Dedifferentiated amniotic fluid mesenchymal stem cell (primary cell): ENCODE data around the gene PCP4.

Experiments
- DNase-seq: peaks from one replicate; pipeline ENCODE4 v3.0.0-alpha.2; 2016; ENCODE audit errors: extremely low spot score

The PCP4 gene

DNA sequence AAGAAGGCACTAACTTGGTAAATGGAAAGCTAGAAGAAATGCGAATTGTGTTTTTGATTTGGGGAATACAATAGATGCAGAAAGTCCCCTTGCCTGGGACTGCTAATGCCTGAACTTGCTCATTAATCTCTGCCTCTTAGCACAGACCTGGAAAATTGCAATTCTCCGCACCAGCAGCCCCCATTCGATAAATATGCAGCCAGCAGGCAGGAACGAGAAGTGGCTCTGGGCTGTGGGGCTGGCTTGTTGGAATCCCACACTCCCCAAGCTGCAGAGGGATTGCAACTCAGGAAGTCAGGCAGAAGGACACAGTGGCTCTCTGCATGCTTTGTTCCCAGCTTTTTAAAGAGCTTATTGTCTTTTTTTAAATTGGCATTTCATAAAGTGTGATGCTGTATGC, 51.3 kb downstream of the PCP4 start:
- no peak for DNase-seq

DNA sequence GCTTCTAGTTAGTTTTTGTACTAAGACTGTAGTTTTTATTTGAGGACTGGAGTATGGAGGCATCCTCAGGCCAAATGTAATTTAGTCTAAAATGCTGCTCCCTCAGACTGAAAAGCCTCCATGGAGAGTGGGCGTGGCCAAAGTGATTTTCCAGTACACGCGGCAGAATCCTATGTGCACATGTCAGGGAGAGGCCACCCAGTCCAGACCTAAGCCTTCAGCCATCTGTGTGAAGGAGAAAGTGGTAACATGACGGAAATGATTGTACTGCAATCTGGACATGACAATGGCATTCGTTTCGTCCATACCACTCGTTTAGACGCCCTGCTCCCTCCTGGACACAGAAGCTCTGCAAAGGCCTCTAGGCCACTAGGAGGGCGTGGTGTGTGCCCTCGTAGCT, 56.2 kb downstream of the PCP4 start:
- no peak for DNase-seq

DNA sequence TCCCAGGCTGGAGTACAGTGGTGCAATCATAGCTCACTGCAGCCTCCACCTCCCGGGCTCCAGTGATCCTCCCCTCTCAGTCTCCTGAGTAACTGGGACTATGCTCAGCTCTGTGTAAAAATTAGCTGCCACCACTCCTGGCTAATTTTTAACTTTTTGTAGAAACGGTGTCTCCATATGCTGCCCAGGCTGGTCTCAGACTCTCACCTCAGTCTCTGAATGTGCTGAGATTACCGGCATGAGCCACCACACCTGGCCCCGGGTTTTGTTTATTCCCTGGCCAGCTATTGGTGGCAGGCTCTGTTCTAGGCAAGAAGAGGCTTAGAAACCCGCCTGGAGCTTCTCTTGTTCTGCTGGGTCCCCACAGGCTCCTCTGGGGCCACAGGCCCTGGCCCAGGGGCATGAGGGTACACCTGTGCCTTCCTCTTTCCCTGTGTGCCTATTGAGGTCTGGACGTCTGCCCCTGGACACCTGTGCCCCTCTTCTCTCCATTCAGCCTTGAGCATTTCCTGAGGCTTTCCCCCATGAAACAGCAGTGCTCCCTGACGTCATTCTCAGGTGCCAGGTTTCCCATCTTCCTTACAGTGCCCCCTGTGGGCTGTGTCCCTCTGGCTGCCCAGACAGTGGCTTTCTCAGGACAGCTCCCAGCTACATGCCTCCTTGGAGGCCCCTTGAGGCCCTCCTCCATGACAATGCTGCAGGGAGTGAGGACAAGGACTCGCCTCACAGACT, 57.5 kb downstream of the PCP4 start:
- no peak for DNase-seq

DNA sequence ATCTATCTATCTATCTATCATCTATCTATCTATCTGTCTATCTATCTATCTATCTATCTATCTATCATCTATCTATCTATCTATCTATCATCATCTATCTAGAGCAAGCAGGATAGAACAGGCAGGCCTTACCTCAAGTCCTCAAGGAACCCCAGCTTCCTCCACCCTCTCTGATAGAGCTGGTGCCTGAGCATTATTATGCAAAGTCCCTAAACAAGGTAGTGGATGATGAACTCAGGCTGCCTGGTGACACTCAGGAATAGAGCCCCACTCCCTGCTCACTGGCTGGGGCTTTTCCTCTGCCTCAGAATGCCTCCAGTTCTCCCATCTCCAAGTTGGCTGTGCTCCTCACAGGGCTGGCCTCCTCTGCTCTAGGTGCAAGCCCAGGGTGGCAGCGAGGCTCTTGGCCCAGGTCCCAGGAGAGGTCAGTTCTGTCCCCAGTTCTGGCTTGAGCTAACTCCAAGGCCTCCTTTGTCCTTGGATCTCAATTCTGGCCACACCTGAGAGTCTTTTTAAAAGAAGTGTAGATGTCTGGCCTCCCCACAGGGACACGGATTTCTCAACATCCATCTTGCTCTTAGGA, 60.2 kb downstream of the PCP4 start:
- no peak for DNase-seq

DNA sequence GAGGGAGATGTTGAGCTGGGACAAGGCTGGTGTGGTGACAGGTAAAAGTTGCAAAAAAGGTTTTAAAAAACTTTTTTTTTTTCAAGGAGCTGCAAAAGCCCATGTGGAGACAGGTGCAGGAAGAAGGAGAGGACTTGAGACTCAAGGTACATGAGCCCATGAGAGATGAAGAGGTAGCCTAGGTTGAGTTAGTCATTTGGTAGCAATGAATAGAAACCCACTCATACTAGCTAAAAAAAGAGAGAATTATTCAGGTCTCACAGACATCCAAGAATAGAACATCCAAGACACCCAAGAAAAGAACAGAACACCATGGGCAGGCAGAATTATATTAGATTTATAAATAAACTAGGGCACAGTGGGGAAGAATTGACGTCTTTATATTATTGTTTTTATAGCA, 65.1 kb downstream of the PCP4 start:
- DNase-seq, result no peak

DNA sequence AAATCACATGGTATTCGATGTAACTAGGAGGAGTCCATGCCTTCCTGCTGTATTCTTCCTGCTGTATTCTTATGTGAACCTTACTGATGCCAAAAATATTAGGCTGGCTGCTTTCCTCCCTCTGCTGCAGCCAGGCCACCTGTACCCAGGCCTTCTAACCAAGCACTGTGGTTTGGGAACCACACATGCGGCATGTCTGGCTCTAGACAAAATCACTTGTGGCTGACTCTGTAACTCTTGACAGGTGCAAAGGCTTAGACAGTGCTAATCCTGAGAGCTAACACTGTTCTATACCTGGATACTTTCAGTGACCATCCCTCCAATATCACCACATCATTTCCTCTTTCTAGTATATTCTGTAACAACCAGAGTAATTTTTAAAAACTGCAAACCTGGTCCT, 67.7 kb downstream of the PCP4 start:
- no peak for DNase-seq

DNA sequence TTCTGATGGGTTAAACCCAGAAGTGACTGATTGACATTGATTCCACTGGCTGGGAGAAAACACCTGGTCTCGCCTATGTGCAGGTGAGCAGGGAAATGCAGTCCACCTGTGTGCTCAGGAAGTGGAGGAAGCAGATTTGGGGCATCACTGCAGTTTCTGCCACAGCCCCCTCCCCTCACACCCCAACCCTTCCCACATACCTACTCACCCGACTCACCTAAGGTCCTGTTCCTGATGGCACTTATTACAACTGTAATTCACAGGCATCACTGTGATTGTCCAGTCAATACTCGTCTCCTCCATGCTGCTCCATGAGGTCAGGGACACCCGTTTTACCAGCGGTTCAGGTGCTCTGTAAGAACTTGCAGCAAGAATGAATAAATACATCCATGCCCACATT, 68.5 kb downstream of the PCP4 start:
- no peak for DNase-seq

DNA sequence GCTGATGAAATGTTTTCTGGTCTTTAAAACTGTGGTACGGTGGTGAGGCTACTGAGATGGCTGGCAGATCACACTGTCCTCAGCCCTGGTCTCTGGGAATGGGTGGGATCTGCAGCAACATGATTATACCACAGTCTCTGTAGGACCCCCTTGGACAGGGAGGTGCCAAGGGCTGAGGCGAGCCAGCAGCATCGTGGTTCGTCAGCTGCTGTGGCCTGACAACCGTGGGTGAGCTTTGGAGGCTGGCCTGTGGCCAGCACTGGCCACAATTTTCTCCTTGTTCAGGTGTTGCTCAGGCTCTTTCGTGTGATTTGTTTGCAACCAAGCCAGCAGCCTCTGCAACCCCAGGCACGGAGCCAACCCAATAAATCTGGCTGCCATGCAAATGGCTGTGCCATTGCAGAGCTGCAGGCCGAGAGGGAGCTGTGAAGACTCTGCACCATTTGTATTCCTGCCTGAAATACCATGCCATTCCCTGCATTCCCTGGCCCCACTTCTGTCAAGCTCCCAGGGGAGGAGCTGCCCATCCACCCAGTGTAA, 70.9 kb downstream of the PCP4 start:
- DNase-seq, result no peak

DNA sequence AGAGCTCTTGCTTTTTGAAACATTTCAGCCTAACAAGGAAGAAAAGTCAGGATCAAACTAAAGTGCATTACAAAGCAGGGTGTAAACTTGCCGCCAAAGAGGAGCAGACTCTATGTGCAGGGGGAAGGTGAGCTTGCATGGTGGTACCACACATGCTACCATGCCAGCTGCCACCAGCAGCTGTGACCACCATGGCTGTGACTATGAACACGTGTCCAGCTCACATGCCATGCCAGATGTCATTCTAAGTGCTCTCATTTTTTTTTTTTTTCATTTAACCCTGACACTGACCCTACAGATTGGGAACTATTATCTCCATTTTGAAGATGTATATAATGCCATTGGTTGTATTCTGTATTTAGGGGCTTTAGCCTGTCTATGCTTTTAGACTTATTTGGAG, 79.0 kb downstream of the PCP4 start:
- no peak for DNase-seq

DNA sequence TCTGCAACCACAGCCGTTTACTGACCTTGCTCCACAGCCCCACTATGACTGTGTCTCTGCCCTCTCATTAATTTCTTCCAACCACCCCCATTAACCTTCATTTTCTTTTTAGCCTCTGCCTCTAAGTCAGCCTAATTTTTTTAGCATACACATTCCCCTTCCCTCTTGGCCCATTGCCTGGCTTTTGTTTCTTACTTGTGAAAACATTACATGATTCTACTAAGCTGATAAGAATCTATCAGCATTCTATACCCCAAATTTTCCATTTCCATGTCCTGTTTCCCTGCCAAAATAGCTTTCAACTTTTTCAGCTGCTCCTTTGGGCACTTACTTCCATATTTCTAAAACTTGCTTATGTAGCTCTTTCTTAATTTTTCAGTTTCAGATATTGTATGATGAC, 79.8 kb downstream of the PCP4 start:
- no peak for DNase-seq

DNA sequence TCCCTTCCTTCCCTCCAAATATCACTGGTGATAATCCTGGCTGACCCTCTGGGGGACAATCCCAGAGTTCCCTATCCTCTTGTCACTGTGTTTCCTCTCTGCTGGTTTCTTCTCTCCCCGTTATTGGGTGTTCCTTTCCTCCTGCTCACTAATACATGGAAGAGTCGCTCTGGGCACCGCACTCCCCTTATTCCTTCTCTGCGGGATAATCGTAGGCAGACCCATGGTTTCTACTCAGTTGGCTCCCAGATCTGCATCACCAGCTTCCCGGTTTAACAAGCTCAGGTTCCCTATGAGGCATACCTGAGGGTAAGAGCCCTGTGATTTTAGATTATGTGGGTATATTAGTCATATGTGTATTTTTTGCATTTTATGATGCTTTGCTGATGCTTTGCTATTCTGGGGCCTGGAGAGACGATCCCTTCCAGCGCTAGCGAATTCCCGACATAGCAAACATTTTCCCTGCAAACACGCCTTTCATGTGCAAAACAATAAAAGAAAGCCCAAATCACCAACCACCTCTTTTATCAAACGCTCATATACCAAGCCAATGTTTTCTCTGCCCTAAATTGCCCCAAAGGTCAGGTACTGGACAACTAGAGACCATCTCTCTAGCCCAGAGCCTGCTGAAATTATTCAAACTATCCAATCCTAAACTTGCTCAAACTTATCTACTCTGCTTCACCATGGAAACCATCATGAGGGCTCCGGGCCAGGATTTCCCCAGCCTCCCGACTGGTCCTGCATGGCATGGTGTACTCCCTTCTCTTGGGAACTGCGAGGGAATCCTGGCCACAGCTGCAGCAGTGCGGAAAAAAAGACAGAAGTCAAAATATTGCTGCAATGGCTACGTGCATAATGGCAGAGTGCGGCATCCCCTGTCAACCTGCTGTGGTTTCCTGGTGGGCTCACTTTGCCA, 84.2 kb downstream of the PCP4 start:
- no peak for DNase-seq

DNA sequence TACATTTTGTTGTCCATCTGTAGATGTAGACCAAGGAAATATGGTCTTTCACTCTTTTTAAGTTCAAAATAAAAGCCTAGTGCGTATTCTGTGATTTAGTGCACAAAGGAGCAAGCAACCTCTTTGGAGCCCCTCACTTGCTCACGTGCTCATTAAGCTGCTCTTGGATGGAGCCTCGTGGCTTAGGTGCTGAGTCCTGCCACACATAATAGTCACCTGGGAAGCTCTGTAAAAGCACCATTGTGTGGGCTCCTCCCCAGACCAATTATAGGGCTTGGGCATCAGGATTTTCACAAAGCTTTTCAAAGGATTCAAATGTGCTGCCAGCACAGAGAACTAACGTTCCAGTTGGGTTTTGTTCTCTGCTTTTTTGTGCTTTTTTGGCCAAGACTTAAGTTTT, 85.0 kb downstream of the PCP4 start:
- no peak for DNase-seq

DNA sequence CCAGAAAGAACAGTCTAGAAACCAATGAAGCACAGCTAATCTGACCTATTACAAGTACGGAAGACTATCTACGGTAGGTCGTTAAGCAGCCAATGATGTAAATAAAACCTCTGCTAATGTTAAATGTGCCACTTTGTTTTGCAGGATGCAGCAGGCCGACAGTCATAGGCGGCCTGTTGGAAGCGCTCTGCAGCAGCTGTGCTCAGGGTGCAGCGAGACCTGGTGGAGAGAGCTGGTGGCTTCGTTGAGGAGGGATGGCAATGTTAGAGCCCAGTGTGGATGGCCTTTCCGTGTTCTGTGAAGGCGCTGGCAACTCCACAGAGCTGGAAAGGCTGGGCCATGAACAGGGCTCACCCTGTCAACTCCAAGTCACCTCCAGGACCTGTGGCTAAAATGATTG, 87.3 kb downstream of the PCP4 start:
- no peak for DNase-seq

DNA sequence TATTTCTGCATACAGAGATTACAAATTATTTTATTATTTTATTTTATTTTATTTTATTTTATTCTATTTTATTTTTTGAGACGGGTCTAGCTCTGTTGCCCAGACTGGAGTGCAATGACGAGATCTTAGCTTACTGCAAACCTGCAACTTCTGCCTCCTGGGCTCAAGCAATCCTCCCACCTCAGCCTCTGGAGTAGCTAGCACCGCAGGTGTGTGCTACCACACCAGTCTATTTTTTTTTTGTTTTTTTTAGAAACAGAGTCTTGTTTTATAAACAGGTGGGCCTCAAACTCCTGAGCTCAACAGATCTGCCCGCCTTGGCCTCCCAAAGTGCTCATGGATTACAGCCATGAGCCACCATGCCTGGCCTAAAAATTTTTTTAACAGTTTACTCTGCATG, 88.1 kb downstream of the PCP4 start:
- no peak for DNase-seq

DNA sequence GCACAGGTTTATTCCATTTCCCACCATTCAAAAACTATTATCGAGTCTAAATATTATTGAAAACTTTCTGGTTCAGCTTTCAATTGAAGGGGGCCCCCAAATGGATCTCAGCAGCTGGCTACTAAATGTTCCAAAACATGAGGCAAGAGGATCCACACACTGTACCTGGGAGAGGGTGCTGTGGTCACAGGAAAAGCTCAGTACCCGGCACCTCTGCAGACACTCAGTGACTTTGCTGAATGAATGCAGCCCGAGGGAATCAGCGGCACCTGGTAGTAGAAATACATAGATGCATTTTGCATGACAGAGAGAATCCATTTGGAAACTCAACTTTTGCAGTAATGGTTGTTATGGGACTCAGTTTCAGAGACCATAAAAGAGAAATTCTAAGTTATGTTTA, 89.3 kb downstream of the PCP4 start:
- no peak for DNase-seq

DNA sequence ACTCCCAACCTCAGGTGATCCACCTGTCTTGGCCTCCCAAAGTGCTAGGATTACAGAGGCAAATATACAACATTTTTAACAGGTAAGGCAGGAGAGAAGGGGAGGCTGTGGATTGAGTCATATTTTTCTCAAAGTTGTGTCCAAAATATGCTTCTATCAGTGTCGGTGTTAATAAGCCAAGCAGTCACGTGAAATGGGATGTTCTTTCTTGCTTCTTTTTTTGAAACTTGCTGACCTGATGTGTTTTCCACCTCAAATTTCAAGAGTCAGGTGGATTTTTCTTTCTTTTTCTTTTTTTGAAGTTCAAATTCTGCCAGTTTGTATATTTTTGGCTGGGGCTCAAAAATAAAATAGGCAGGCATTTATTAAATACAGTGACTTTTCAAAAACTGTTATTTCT, 91.5 kb downstream of the PCP4 start:
- no peak for DNase-seq

DNA sequence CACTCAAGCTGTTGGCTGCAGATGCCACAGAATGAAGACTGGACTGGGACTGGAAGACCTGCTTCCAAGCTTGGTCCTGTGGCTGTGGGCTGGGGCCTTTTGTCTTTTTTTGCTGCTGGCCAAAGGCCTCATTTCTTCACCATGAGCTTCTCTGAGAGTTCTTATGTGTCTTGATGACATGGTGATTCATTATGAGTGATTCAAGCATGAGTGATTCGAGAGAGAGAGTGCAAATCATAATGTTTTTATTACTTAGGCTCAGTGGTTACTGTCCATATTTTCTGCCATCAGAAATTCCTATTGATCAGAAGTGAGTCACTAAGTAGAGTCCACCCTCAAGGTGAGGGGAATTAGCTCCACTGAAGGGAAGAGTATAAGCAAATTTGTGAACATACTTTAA, 94.0 kb downstream of the PCP4 start:
- peak; percentile 19 for DNase-seq

DNA sequence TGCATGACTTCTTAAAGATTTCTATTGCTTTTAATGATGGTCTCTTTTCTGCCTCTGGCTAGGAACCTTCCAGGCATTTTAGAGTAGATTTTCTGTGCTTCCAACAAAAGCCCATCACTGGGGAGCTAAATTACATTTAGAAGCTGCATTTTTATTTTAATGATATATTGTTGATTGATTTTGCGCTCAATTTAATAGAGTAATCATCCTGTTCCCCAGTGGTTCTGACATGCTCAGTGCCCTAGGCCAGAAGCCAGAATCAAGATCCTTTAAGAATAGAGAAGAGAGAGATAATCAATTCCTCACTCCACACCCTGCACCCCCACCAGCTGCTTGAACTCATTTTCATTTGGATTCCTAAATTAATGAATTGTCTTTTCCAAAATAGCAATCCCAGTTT, 97.8 kb downstream of the PCP4 start:
- no peak for DNase-seq

DNA sequence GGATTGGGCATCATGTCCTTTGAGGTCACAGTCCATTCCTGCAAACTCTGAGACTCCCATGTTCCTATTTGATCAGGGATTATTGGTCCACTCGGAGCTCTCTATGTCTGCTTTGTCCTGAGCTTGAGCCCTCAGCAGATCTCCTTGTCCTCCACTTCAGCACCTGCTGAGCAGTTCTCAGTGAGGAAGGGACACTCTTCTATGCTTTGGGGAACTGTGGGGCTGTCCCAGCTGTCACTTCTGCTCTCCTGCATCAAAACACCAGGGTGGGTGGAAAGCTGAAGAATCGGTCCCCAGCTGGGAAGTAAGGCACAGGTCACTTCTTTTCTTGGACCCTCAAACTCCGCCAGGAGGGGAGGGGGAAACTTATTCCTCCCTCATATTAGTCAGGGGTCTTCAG, 99.5 kb downstream of the PCP4 start:
- no peak for DNase-seq

DNA sequence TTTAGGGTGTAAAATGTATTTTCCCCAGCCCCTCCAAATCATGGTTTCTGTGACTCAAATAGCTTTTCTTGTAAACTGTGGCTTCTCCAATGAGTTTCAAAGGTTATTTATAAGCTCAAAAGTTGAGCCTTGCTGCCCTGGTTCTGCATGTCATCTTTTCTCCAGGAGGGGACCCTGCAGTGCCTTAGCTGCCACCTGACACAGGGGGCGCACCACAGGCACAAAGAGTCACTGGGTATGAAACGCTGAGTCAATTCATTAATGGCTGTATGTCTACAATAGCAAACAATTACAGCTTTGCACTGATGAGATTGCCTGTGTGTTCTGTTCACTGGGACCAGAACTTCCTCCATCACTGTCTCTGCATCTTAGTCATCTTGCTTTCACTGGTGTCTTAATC, 100.8 kb downstream of the PCP4 start:
- no peak for DNase-seq

DNA sequence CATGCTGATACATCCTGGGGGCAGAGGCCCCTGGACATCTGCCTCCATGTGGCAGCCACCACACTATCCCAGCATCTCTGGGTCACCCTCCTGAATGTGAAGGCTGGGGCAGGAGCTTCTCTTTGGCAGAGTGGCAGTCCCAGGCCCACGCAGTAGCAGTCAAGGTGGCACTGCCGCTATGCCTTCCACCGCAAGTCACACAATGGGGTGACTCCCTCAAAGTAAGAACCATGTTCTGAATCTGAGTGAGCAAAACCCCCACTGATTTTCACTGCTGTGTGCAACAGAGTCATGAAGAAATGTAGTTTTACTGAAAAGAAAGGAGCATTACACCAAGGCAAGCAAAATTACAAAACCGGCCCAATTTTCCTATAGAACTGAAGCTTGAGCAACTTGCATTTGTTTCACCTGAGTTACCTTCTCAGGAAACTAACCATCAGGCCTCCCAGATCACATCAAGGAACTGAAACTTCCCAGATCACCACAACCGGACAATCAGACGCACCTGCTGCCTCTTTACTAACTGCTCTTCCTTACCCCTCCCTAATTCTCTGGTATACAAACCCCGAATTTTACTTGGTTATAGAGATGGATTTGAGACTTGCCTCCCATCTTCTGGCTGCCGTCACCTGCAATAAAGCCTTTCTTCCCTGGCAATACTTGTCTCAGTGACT, 102.6 kb downstream of the PCP4 start:
- no peak for DNase-seq

DNA sequence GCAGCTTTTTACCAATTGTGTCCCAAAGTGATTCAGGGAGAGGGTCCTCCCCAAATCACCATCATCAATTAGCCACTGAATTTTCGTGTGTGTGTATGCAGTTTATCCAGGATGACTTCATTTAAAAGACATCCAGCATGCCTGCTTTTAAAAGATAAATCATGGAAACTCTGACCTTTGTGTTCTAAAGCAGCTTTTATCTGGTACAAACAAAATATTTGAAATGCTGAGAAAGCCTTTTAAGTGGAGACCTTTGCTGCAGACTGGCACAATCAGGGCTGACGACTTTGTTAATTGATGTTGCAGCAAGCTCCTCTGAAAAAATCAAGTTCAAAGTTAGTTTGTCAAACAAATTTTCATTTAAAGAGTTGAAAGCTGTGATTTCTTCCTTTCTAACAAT, 104.7 kb downstream of the PCP4 start:
- no peak for DNase-seq
